ENCODE data around the gene OGFOD3. TPM values are rescaled to one million over a fixed set of nuclear protein-coding genes. Genes with fewer than 3 reads are reported as not detected.
A peak's percentile ranks its signal among the peaks of the same experiment; 100 is the strongest.

OGFOD3 gene
- total and polyA plus RNA-seq, 7 experiments from 2014 or later: 21.9 to 42.1 (median 32.3) TPM

DNA sequence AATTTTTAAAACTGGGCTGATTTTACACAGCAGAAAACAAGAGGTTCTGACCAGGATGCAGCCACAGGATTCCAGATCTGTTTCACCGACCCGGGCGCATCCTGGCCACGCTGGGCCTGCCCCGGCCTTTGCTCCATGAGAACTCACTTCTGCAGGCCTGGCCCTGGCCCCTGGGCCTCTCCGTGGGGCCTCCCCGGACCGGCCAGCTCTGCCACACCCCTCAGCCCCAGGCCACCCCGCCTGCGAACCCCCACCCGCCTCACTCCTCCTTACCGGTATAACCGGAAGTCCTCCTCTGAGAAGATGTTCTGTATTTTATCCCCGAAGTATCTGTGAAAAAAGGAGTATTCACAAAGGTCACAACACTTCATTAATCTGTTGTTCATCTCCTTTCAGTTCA lies 13.3 kb downstream of the OGFOD3 start:
- no peaks in the 10 kb centered on the region for H3K27me3 Mint-ChIP-seq
- H3K4me3 ChIP-seq (ENCODE audit: low read length): no peak overlapping the region
- H3K27ac Mint-ChIP-seq: no peak overlapping the region
- peaks cover 0 to 9% of the 10 kb centered on the region in 2 donors for H3K4me1 ChIP-seq (ENCODE audit: control insufficient read depth in 2 of 2, insufficient read depth in 2 of 2, low read length in 2 of 2)
- no peak for ATAC-seq
- CTCF ChIA-PET: no interaction called here
- POLR2A ChIA-PET: no interaction called here
- H3K27me3 ChIP-seq (ENCODE audit: control insufficient read depth in 2 of 2, insufficient read depth in 2 of 2, low read length in 2 of 2): no peaks in the 10 kb centered on the region
- peaks cover 0 to 40% (median 7%) of the 10 kb centered on the region in 5 donors for H3K36me3 Mint-ChIP-seq
- no peak overlapping the region for H3K4me3 Mint-ChIP-seq
- no peaks in the 10 kb centered on the region for H3K9me3 ChIP-seq (ENCODE audit: control insufficient read depth in 2 of 3, low read length in 3 of 3)
- no peak for DNase-seq
- intact Hi-C loops (cut with micrococcal nuclease): no loop called here
- H3K4me1 Mint-ChIP-seq: peaks cover 6 to 23% (median 17%) of the 10 kb centered on the region in 7 donors
- H3K36me3 ChIP-seq (ENCODE audit: control insufficient read depth in 2 of 3, insufficient read depth in 3 of 3, low read length in 3 of 3): peaks cover 0 to 37% (median 7%) of the 10 kb centered on the region in 3 experiments
- no peak overlapping the region for H3K27ac ChIP-seq (ENCODE audit: low read depth, low read length)
- no peaks in the 10 kb centered on the region for H3K9me3 Mint-ChIP-seq

GRCh38 chr17:82403662-82404660 lies 14.4 kb downstream of the OGFOD3 start:
- DNase-seq (no peak), ATAC-seq (no peak)
- Histone ChIP-seq H3K9me3 (ENCODE audit: control insufficient read depth in 2 of 3, low read length in 3 of 3) (no peaks in the 10 kb centered on the region), H3K4me1 (ENCODE audit: control insufficient read depth in 2 of 2, insufficient read depth in 2 of 2, low read length in 2 of 2) (peaks cover 0 to 9% of the 10 kb centered on the region in 2 donors), H3K36me3 (ENCODE audit: control insufficient read depth in 2 of 3, insufficient read depth in 3 of 3, low read length in 3 of 3) (peaks cover 0 to 26% (median 10%) of the 10 kb centered on the region in 3 experiments), H3K27ac (ENCODE audit: low read depth, low read length) (no peak overlapping the region), H3K4me3 (ENCODE audit: low read length) (no peak overlapping the region), H3K27me3 (ENCODE audit: control insufficient read depth in 2 of 2, insufficient read depth in 2 of 2, low read length in 2 of 2) (no peaks in the 10 kb centered on the region)
- CTCF ChIA-PET: no interaction called here
- H3K36me3 Mint-ChIP-seq: peaks cover 0 to 38% (median 7%) of the 10 kb centered on the region in 5 donors
- H3K4me3 Mint-ChIP-seq: no peak overlapping the region
- POLR2A ChIA-PET: no interaction called here
- H3K4me1 Mint-ChIP-seq: peaks cover 6 to 21% (median 17%) of the 10 kb centered on the region in 7 donors
- H3K9me3 Mint-ChIP-seq: no peaks in the 10 kb centered on the region
- H3K27me3 Mint-ChIP-seq: no peaks in the 10 kb centered on the region
- intact Hi-C loops (cut with micrococcal nuclease): no loop called here
- H3K27ac Mint-ChIP-seq: no peak overlapping the region

GRCh38 chr17:82402865-82403264 lies 15.5 kb downstream of the OGFOD3 start:
- intact Hi-C loops (cut with micrococcal nuclease): no loop called here
- POLR2A ChIA-PET: interaction anchor here (0.6 kb wide), 2 partner anchors 227 to 593 kb away, joined by 3 read pairs; no protein-coding TSS in a partner anchor
- no peaks in the 10 kb centered on the region for H3K27me3 Mint-ChIP-seq

GRCh38 chr17:82400830-82401229 lies 17.6 kb downstream of the OGFOD3 start:
- Mint-ChIP-seq H3K4me3 (peak overlapping the region; percentile 80 to 98 (median 84)), H3K27ac (peak overlapping the region; percentile 30 to 93 (median 81)), H3K4me1 (peaks cover 11 to 23% (median 13%) of the 10 kb centered on the region in 7 donors), H3K36me3 (peaks cover 4 to 27% (median 12%) of the 10 kb centered on the region in 5 donors), H3K9me3 (no peaks in the 10 kb centered on the region), H3K27me3 (no peaks in the 10 kb centered on the region)
- Histone ChIP-seq H3K27me3 (ENCODE audit: control insufficient read depth in 2 of 2, insufficient read depth in 2 of 2, low read length in 2 of 2) (no peaks in the 10 kb centered on the region), H3K27ac (ENCODE audit: low read depth, low read length) (no peak overlapping the region), H3K4me3 (ENCODE audit: low read length) (peak overlapping the region; percentile 46), H3K4me1 (ENCODE audit: control insufficient read depth in 2 of 2, insufficient read depth in 2 of 2, low read length in 2 of 2) (peaks cover 0 to 9% of the 10 kb centered on the region in 2 donors), H3K9me3 (ENCODE audit: control insufficient read depth in 2 of 3, low read length in 3 of 3) (no peaks in the 10 kb centered on the region), H3K36me3 (ENCODE audit: control insufficient read depth in 2 of 3, insufficient read depth in 3 of 3, low read length in 3 of 3) (peaks cover 0 to 26% (median 10%) of the 10 kb centered on the region in 3 experiments)
- ATAC-seq (peak; percentile 85), DNase-seq (peak; percentile 27 to 65 (median 41))
- ChIA-PET POLR2A (interaction anchor here (0.6 to 1.2 kb wide), 2 partner anchors 16 to 18 kb away, joined by 3 to 5 read pairs; no protein-coding TSS in a partner anchor), CTCF (no interaction called here)
- intact Hi-C loops (cut with micrococcal nuclease): loop anchor here in 1 of 2 donors (1.0 kb wide), 1 partner anchor 12 kb away; no protein-coding TSS in a partner anchor

More at GRCh38 chr17:82402865-82403264, 15.5 kb downstream of the OGFOD3 start:
- ATAC-seq (no peak), DNase-seq (no peak)
- no peak overlapping the region for H3K4me3 Mint-ChIP-seq
- H3K4me1 Mint-ChIP-seq: peaks cover 6 to 21% (median 16%) of the 10 kb centered on the region in 7 donors
- no peak overlapping the region for H3K4me3 ChIP-seq (ENCODE audit: low read length)
- no peaks in the 10 kb centered on the region for H3K9me3 ChIP-seq (ENCODE audit: control insufficient read depth in 2 of 3, low read length in 3 of 3)
- CTCF ChIA-PET: no interaction called here
- peaks cover 0 to 30% (median 7%) of the 10 kb centered on the region in 5 donors for H3K36me3 Mint-ChIP-seq
- no peaks in the 10 kb centered on the region for H3K9me3 Mint-ChIP-seq
- H3K27ac Mint-ChIP-seq: peak overlapping the region in 2 of 9 donors; percentile 41 to 64
- peaks cover 0 to 20% (median 10%) of the 10 kb centered on the region in 3 experiments for H3K36me3 ChIP-seq (ENCODE audit: control insufficient read depth in 2 of 3, insufficient read depth in 3 of 3, low read length in 3 of 3)
- H3K27me3 ChIP-seq (ENCODE audit: control insufficient read depth in 2 of 2, insufficient read depth in 2 of 2, low read length in 2 of 2): no peaks in the 10 kb centered on the region
- no peak overlapping the region for H3K27ac ChIP-seq (ENCODE audit: low read depth, low read length)
- H3K4me1 ChIP-seq (ENCODE audit: control insufficient read depth in 2 of 2, insufficient read depth in 2 of 2, low read length in 2 of 2): peaks cover 0 to 9% of the 10 kb centered on the region in 2 donors

DNA sequence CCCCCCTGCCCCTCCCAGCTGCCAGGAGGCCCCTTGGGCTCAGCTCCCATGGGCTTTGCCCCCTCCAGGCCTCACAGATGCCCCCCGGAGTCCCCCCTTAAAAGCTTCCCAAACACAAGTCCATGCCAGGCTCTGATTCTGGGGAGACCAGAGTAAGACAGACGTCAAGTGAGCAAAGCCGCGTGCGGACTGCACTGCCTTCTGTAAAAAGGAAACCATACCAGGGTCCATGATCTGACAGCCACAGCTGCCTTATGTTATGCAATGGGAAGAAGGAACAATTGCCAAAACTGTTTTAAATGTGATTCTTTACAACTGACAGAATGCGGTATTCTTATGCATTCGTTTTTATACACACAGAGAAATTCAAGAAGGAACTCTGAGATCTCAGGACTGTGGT lies 18.2 kb downstream of the OGFOD3 start:
- ATAC-seq: no peak

GRCh38 chr17:82399601-82400101 lies 18.7 kb downstream of the OGFOD3 start:
- H3K36me3 Mint-ChIP-seq: peaks cover 4 to 25% (median 12%) of the 10 kb centered on the region in 5 donors
- no peaks in the 10 kb centered on the region for H3K9me3 ChIP-seq (ENCODE audit: control insufficient read depth in 2 of 3, low read length in 3 of 3)
- no peak overlapping the region for H3K27ac Mint-ChIP-seq
- no peak for DNase-seq
- H3K4me1 Mint-ChIP-seq: peaks cover 11 to 23% (median 14%) of the 10 kb centered on the region in 7 donors
- POLR2A ChIA-PET: interaction anchor here (1.2 kb wide), 1 partner anchor 19 kb away, joined by 5 read pairs; no protein-coding TSS in a partner anchor
- H3K36me3 ChIP-seq (ENCODE audit: control insufficient read depth in 2 of 3, insufficient read depth in 3 of 3, low read length in 3 of 3): peaks cover 0 to 27% (median 10%) of the 10 kb centered on the region in 3 experiments
- H3K9me3 Mint-ChIP-seq: no peaks in the 10 kb centered on the region
- intact Hi-C loops (cut with micrococcal nuclease): no loop called here
- no peaks in the 10 kb centered on the region for H3K27me3 ChIP-seq (ENCODE audit: control insufficient read depth in 2 of 2, insufficient read depth in 2 of 2, low read length in 2 of 2)
- no peaks in the 10 kb centered on the region for H3K27me3 Mint-ChIP-seq
- H3K4me3 ChIP-seq (ENCODE audit: low read length): no peak overlapping the region
- no peak overlapping the region for H3K27ac ChIP-seq (ENCODE audit: low read depth, low read length)
- H3K4me1 ChIP-seq (ENCODE audit: control insufficient read depth in 2 of 2, insufficient read depth in 2 of 2, low read length in 2 of 2): peaks cover 0 to 9% of the 10 kb centered on the region in 2 donors
- ATAC-seq: no peak
- H3K4me3 Mint-ChIP-seq: peak overlapping the region in 1 of 10 donors; percentile 80
- CTCF ChIA-PET: interaction anchor here (0.7 kb wide), 1 partner anchor 48 kb away, joined by 3 read pairs; no protein-coding TSS in a partner anchor

More for the DNA sequence above, 18.2 kb downstream of the OGFOD3 start:
- peaks cover 0 to 9% of the 10 kb centered on the region in 2 donors for H3K4me1 ChIP-seq (ENCODE audit: control insufficient read depth in 2 of 2, insufficient read depth in 2 of 2, low read length in 2 of 2)
- peak overlapping the region in 3 of 10 donors; percentile 80 to 85 (median 82) for H3K4me3 Mint-ChIP-seq
- CTCF ChIA-PET: interaction anchor here (0.7 kb wide), 1 partner anchor 49 kb away, joined by 3 read pairs; no protein-coding TSS in a partner anchor
- no peak overlapping the region for H3K27ac ChIP-seq (ENCODE audit: low read depth, low read length)
- intact Hi-C loops (cut with micrococcal nuclease): no loop called here
- H3K27ac Mint-ChIP-seq: no peak overlapping the region
- H3K9me3 Mint-ChIP-seq: no peaks in the 10 kb centered on the region
- peaks cover 0 to 26% (median 10%) of the 10 kb centered on the region in 3 experiments for H3K36me3 ChIP-seq (ENCODE audit: control insufficient read depth in 2 of 3, insufficient read depth in 3 of 3, low read length in 3 of 3)
- H3K36me3 Mint-ChIP-seq: peaks cover 4 to 25% (median 12%) of the 10 kb centered on the region in 5 donors
- POLR2A ChIA-PET: interaction anchor here (1.2 kb wide), 1 partner anchor 19 kb away, joined by 5 read pairs; no protein-coding TSS in a partner anchor
- H3K27me3 ChIP-seq (ENCODE audit: control insufficient read depth in 2 of 2, insufficient read depth in 2 of 2, low read length in 2 of 2): no peaks in the 10 kb centered on the region
- no peak overlapping the region for H3K4me3 ChIP-seq (ENCODE audit: low read length)
- no peak for DNase-seq
- no peaks in the 10 kb centered on the region for H3K27me3 Mint-ChIP-seq
- no peaks in the 10 kb centered on the region for H3K9me3 ChIP-seq (ENCODE audit: control insufficient read depth in 2 of 3, low read length in 3 of 3)
- H3K4me1 Mint-ChIP-seq: peaks cover 11 to 23% (median 14%) of the 10 kb centered on the region in 7 donors

Data from naive thymus-derived CD4-positive, alpha-beta T cell (primary cell).